NT2/D1 (cell line): ENCODE data around the gene CRTC1.

Source experiments
- SUZ12 ChIP-seq: IDR thresholded peaks from 2 replicates; pipeline ENCODE4 v1.6.1; 2011; ENCODE audit not compliant: insufficient read length, insufficient read depth; ENCODE audit errors: extremely low read depth
- ZNF274 ChIP-seq: IDR thresholded peaks from 2 replicates; pipeline ENCODE4 v1.6.1; 2011; ENCODE audit warnings: mild to moderate bottlenecking, low read depth, low read length

DNA sequence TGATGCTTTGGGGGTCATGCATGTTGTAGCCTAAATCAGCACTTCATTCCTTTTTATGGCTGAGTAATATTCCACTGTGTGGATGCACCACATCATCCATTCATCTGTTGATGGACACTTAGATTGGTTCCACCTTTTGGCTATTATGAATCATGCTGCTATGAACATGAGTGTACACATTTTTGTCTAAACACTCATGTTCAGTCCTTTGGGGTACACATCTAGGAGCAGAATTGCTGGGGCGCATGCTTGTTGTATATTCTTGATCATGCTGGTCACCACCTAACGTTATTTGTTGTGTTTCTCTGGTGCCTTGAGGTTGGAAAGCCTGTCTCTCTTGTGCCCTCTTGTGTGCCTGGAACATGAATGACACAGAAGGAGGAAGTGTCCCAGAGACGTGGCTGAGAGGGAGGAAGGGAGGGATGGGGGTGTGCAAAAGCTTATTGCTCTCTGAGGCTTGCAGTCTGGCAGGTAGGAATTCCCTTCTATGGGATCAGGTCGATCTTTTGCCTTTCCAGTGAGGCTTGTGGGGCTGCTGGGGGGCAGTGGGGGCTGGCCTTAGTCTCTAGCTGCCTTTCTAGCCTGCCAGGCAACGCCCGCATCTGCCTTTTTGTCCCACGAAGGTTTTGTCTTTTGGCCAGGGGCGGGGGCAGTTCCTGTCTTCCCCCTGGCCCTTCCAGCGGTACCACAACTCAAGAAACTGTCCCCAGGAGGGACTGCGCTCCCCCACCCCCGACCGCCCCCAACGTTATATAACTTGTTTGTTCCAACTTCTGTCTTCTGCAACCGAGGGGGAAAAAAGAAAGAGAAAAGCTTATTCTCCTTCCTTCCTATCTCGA, 39.1 kb upstream of the CRTC1 start:
- no peak for TF ChIP-seq SUZ12
- TF ChIP-seq ZNF274 = no peak
